Measurements from ENCODE around the gene CD3E.

DNA sequence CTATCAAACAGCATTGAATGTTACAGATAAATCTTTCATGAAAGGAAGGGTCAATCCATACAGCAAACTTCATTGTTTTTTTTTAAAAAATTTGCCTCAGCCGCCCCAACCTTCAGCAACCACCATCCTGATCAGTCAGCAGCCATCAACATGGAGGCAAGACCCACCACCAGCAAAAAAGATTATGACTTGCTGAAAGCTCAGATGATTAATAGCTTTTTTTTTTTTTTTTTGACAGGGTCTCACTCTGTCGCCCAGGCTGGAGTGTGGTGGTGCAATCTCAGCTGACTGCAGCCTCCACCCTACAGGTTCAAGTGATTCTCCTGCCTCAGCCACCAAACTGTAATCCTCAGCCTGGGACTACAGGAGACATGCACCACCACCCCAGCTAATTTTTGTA lies 18.0 kb upstream of the CD3E start:
- TF ChIP-seq, protein P1, sequence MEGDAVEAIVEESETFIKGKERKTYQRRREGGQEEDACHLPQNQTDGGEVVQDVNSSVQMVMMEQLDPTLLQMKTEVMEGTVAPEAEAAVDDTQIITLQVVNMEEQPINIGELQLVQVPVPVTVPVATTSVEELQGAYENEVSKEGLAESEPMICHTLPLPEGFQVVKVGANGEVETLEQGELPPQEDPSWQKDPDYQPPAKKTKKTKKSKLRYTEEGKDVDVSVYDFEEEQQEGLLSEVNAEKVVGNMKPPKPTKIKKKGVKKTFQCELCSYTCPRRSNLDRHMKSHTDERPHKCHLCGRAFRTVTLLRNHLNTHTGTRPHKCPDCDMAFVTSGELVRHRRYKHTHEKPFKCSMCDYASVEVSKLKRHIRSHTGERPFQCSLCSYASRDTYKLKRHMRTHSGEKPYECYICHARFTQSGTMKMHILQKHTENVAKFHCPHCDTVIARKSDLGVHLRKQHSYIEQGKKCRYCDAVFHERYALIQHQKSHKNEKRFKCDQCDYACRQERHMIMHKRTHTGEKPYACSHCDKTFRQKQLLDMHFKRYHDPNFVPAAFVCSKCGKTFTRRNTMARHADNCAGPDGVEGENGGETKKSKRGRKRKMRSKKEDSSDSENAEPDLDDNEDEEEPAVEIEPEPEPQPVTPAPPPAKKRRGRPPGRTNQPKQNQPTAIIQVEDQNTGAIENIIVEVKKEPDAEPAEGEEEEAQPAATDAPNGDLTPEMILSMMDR (IDR thresholded peaks at IDR 0.05; ENCODE audit: insufficient read depth, low read length, poor library complexity, severe bottlenecking) = no peak
- TF ChIP-seq EZH2phosphoT487 (conservative IDR thresholded peaks at IDR 0.05; ENCODE audit: low read length) = no peak
